Keratinocyte (primary cell): ENCODE data around the gene NEK6. TPM values are rescaled to one million over a fixed set of nuclear protein-coding genes. Genes with fewer than 3 reads are reported as not detected.

Experiments
- DNase-seq: peaks from one replicate; pipeline ENCODE4 v3.0.0-alpha.2; 2011; ENCODE audit warnings: low read depth, missing footprints, low spot score
- FAIRE-seq: peaks from 2 replicates; lab custom pipeline; 2011; peaks lifted over from hg19 to GRCh38; lab: Jason Lieb, UNC
- H2AFZ ChIP-seq: 2 replicates; pipeline ENCODE4 v1.6.0; 2012; ENCODE audit warnings: low read length, control low read depth, inconsistent platforms; ENCODE audit not compliant: control insufficient read depth
- H3K27ac ChIP-seq: 2 replicates; pipeline ENCODE4 v1.5.1; 2011; ENCODE audit warnings: low read length; ENCODE audit not compliant: control insufficient read depth, insufficient read depth
- H3K27me3 ChIP-seq: 3 replicates; pipeline ENCODE4 v1.6.0; 2011; ENCODE audit warnings: low read length; ENCODE audit not compliant: control insufficient read depth, insufficient read depth; ENCODE audit errors: extremely low read depth
- H3K36me3 ChIP-seq, 2 experiments: 2 replicates in 1 of 2; 3 replicates in 1 of 2; pipeline ENCODE4 v1.5.1; 2011; ENCODE audit warnings: low read length in 2 of 2, mild to moderate bottlenecking in 1 of 2; ENCODE audit not compliant: control insufficient read depth in 2 of 2, insufficient read depth in 2 of 2; ENCODE audit errors: extremely low read depth in 1 of 2
- H3K4me1 ChIP-seq: 3 replicates; pipeline ENCODE4 v1.5.1; 2011; ENCODE audit warnings: low read length; ENCODE audit not compliant: control insufficient read depth, insufficient read depth; ENCODE audit errors: extremely low read depth
- H3K4me2 ChIP-seq: 3 replicates; pipeline ENCODE4 v1.6.0; 2011; ENCODE audit warnings: low read depth, low read length; ENCODE audit not compliant: control insufficient read depth, insufficient read depth; ENCODE audit errors: extremely low read depth
- H3K4me3 ChIP-seq, 3 experiments: fragments of 200-600 bp in 1 of 3; sonication (generic) in 1 of 3; 2 replicates in 2 of 3; 3 replicates in 1 of 3; pipeline ENCODE4 v1.5.1; 2011 to 2016; ENCODE audit warnings: low read length in 3 of 3, mild to moderate bottlenecking in 3 of 3, control low read depth in 2 of 3, inconsistent platforms in 1 of 3, low read depth in 1 of 3, mixed read lengths in 1 of 3, mixed run types in 1 of 3, moderate library complexity in 1 of 3; ENCODE audit not compliant: control insufficient read depth in 2 of 3, insufficient read depth in 2 of 3; ENCODE audit errors: extremely low read depth in 1 of 3
- H3K79me2 ChIP-seq: 2 replicates; pipeline ENCODE4 v1.6.0; 2012; ENCODE audit warnings: low read length; ENCODE audit not compliant: control insufficient read depth, insufficient read depth
- H3K9ac ChIP-seq: 3 replicates; pipeline ENCODE4 v1.6.0; 2011; ENCODE audit warnings: low read length; ENCODE audit not compliant: control insufficient read depth, insufficient read depth; ENCODE audit errors: extremely low read depth
- H3K9me1 ChIP-seq: 3 replicates; pipeline ENCODE4 v1.6.0; 2011; ENCODE audit warnings: low read length; ENCODE audit not compliant: control insufficient read depth, insufficient read depth; ENCODE audit errors: extremely low read depth
- H3K9me3 ChIP-seq: 2 replicates; pipeline ENCODE4 v1.5.1; 2012; ENCODE audit warnings: low read depth, low read length; ENCODE audit not compliant: control insufficient read depth
- H4K20me1 ChIP-seq: 3 replicates; pipeline ENCODE4 v1.6.0; 2011; ENCODE audit warnings: low read length; ENCODE audit not compliant: control insufficient read depth, insufficient read depth; ENCODE audit errors: extremely low read depth
- EZH2 ChIP-seq: IDR thresholded peaks from one replicate; pipeline ENCODE4 v1.6.1; 2012; ENCODE audit warnings: inconsistent platforms, mild to moderate bottlenecking, low read length, moderate library complexity
- dilution Hi-C: fragments of 300-500 bp; cut with MboI; formaldehyde crosslinking; loops from one replicate; pipeline ENCODE4 v1.7.0; 2020; ENCODE audit warnings: low sequenced_read_pairs; ENCODE audit not compliant: extremely low pct_ligation_motif_present
- polyA plus RNA-seq, 5 experiments: library from polyadenylated mRNA; depleted of rRNA in 3 of 5; stranded (reverse) in 3 of 5; stranded (forward) in 1 of 5; unstranded in 1 of 5; fragments of >200 nt; gene quantifications; 1 replicate in 1 of 5; 2 replicates in 3 of 5; 3 replicates in 1 of 5; pipeline versions ENCODE4 v1.2.1 to v1.2.3, GENCODE V29; 2011 to 2012; ENCODE audit warnings: missing spikeins in 2 of 5, low read depth in 1 of 5, low replicate concordance in 1 of 5
- TF ChIP-seq, protein P1 (sequence below), 3 experiments: IDR thresholded peaks in 1 of 3; conservative IDR thresholded peaks in 1 of 3; optimal IDR thresholded peaks in 1 of 3; 2 replicates in 2 of 3; 3 replicates in 1 of 3; pipeline versions ENCODE3 to v1.5.1; 2011; ENCODE audit warnings: low read length in 3 of 3, mild to moderate bottlenecking in 3 of 3, moderate library complexity in 2 of 3, control low read depth in 1 of 3, inconsistent platforms in 1 of 3; ENCODE audit not compliant: insufficient read depth in 2 of 3; ENCODE audit errors: extremely low read depth in 1 of 3

Gene NEK6
- polyA plus RNA-seq, 1 donor (not counting 4 experiments of a cell fraction or from before 2014, with no cell fraction given), result 56.4 TPM

DNA sequence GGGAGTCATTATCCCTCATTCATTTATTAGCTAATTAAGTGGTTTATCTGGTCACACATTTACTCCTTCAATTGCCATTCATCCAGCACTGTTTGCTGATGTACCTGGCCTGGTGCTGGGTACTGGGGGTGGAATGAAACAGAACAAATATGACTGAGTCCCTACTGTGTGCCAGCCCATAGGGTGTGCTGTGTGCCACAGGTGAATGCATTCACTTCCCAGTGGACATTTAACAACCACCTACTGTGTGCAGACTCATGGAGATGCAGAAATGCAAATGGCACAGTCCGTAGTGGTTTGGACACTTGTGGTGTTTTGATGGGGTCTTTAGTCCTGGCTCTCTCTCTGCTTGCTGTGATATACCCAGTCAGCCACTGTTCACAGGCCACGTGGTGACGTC, 10.5 kb downstream of the NEK6 start:
- Histone ChIP-seq H3K9me3 (no peaks in the 10 kb centered on the region), H3K36me3 (peaks cover 7 to 23% of the 10 kb centered on the region in 2 experiments), H3K9me1 (peaks cover 7% of the 10 kb centered on the region), H3K4me3 (no peak overlapping the region), H3K27ac (no peak overlapping the region), H2AFZ (no peak overlapping the region), H3K27me3 (no peaks in the 10 kb centered on the region), H4K20me1 (peaks cover 13% of the 10 kb centered on the region), H3K4me1 (peaks cover 22% of the 10 kb centered on the region), H3K79me2 (peaks cover 93% of the 10 kb centered on the region), H3K9ac (no peak overlapping the region), H3K4me2 (no peak overlapping the region)
- DNase-seq (no peak), FAIRE-seq (no peak)
- dilution Hi-C loops, result no loop called here
- no peak for TF ChIP-seq EZH2
- TF ChIP-seq, protein P1, sequence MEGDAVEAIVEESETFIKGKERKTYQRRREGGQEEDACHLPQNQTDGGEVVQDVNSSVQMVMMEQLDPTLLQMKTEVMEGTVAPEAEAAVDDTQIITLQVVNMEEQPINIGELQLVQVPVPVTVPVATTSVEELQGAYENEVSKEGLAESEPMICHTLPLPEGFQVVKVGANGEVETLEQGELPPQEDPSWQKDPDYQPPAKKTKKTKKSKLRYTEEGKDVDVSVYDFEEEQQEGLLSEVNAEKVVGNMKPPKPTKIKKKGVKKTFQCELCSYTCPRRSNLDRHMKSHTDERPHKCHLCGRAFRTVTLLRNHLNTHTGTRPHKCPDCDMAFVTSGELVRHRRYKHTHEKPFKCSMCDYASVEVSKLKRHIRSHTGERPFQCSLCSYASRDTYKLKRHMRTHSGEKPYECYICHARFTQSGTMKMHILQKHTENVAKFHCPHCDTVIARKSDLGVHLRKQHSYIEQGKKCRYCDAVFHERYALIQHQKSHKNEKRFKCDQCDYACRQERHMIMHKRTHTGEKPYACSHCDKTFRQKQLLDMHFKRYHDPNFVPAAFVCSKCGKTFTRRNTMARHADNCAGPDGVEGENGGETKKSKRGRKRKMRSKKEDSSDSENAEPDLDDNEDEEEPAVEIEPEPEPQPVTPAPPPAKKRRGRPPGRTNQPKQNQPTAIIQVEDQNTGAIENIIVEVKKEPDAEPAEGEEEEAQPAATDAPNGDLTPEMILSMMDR (optimal IDR thresholded peaks at IDR 0.05 in 1 of 3, IDR thresholded peaks at IDR 0.05 in 1 of 3, conservative IDR thresholded peaks at IDR 0.05 in 1 of 3; ENCODE audit: extremely low read depth in 1 of 3, insufficient read depth in 2 of 3, low read length in 3 of 3), result no peak

DNA sequence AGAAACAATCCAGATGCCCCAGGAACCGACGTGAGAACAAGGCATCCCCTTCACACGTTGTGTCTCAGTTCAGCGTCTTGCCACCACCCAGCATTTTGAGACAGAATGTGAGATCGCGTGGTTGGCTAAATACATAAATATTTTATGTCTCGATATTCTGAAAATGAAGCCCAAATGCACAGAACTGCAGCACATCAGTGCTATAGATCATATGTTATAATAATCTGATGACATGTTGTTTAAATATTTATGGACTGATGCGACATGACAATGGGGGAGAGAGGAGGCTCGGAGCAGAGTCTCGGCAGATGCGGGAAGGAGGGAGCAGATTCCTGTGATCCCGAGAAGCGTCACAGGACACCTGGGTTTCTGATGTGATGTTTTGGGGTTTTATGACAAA, 10.9 kb downstream of the NEK6 start:
- H4K20me1 ChIP-seq, result peaks cover 13% of the 10 kb centered on the region
- H3K9ac ChIP-seq, result no peak overlapping the region
- no peak overlapping the region for H3K27ac ChIP-seq
- peaks cover 22% of the 10 kb centered on the region for H3K4me1 ChIP-seq
- H3K36me3 ChIP-seq, result peaks cover 7 to 23% of the 10 kb centered on the region in 2 experiments
- peaks cover 93% of the 10 kb centered on the region for H3K79me2 ChIP-seq
- no peak for DNase-seq
- H3K9me3 ChIP-seq, result no peaks in the 10 kb centered on the region
- no peak overlapping the region for H2AFZ ChIP-seq
- H3K9me1 ChIP-seq, result peaks cover 7% of the 10 kb centered on the region
- no peak for TF ChIP-seq EZH2
- TF ChIP-seq, protein P1 (optimal IDR thresholded peaks at IDR 0.05 in 1 of 3, IDR thresholded peaks at IDR 0.05 in 1 of 3, conservative IDR thresholded peaks at IDR 0.05 in 1 of 3; ENCODE audit: extremely low read depth in 1 of 3, insufficient read depth in 2 of 3, low read length in 3 of 3), result no peak
- no peak overlapping the region for H3K4me2 ChIP-seq
- dilution Hi-C loops, result no loop called here
- no peak for FAIRE-seq
- no peak overlapping the region for H3K4me3 ChIP-seq
- no peaks in the 10 kb centered on the region for H3K27me3 ChIP-seq
